HCT116 (cell line): ENCODE measurements around the gene CTSH.

Experiments used
- CBX3 ChIP-seq: IDR thresholded peaks from 2 replicates; pipeline ENCODE4 v1.6.1; 2012; ENCODE audit warnings: low read depth
- CTCF ChIP-seq, 3 experiments: fragments of 200-600 bp in 1 of 3; sonication (generic) in 1 of 3; IDR thresholded peaks in 2 of 3; conservative IDR thresholded peaks in 1 of 3; 2 replicates each; pipeline ENCODE4 v1.5.1; 2012 to 2017; ENCODE audit warnings: low read depth in 2 of 3, low read length in 2 of 3, antibody characterized with exemption in 1 of 3, borderline replicate concordance in 1 of 3, control low read depth in 1 of 3, mild to moderate bottlenecking in 1 of 3, mixed read lengths in 1 of 3, mixed run types in 1 of 3, moderate library complexity in 1 of 3; ENCODE audit not compliant: insufficient read depth in 1 of 3
- POLR2A ChIP-seq: IDR thresholded peaks from 2 replicates; pipeline ENCODE4 v1.7.0; 2011; ENCODE audit warnings: borderline replicate concordance; ENCODE audit not compliant: insufficient read depth, insufficient read length; ENCODE audit errors: extremely low read depth
- REST ChIP-seq: IDR thresholded peaks from 2 replicates; pipeline ENCODE4 v1.6.1; 2012; ENCODE audit warnings: low read depth
- TCF7L2 ChIP-seq: IDR thresholded peaks from 2 replicates; pipeline ENCODE4 v1.7.0; 2011; ENCODE audit warnings: borderline replicate concordance, inconsistent platforms; ENCODE audit not compliant: insufficient read depth, insufficient read length; ENCODE audit errors: extremely low read depth
- ZFX ChIP-seq: fragments of 450-650 bp; IDR thresholded peaks from 2 replicates; pipeline ENCODE4 v1.6.1; 2017

- TF ChIP-seq CBX3 (no peak; the same call in 1 of the 2 replicates), CTCF (IDR thresholded peaks at IDR 0.05 in 2 of 3, conservative IDR thresholded peaks at IDR 0.05 in 1 of 3; ENCODE audit: borderline replicate concordance in 1 of 3, insufficient read depth in 1 of 3, low read depth in 2 of 3, low read length in 2 of 3) (no peak), TCF7L2 (no peak), REST (no peak), POLR2A (no peak), ZFX (no peak)
These were observed 42.9 kb upstream of the CTSH start for GRCh38 chr15:78987556-78988360.
